Cardiac muscle cell (in vitro differentiated cells and primary cell): ENCODE results near the gene ARFGAP1. TPM values are rescaled to one million over a fixed set of nuclear protein-coding genes. Genes with fewer than 3 reads are reported as not detected.

ENCODE experiments used
- DNase-seq, 2 donors: peaks; one replicate each; pipeline versions ENCODE4 v3.0.0 to v3.0.0-alpha.2; 2010 to 2017; ENCODE audit warnings: low read depth in 1 of 2, low spot score in 1 of 2
- H3K27ac ChIP-seq: fragments of 200-600 bp; sonication (generic); 2 replicates; pipeline ENCODE4 v1.5.1; 2016
- H3K27me3 ChIP-seq: fragments of 200-600 bp; sonication (generic); 2 replicates; pipeline ENCODE4 v1.6.0; 2016; ENCODE audit warnings: control low read depth
- H3K36me3 ChIP-seq: fragments of 200-600 bp; sonication (generic); 2 replicates; pipeline ENCODE4 v1.5.1; 2016; ENCODE audit warnings: control low read depth
- H3K4me1 ChIP-seq: fragments of 200-600 bp; sonication (generic); 2 replicates; pipeline ENCODE4 v1.8.1; 2017; ENCODE audit warnings: low read depth, mild to moderate bottlenecking, mixed run types
- H3K4me3 ChIP-seq: fragments of 200-600 bp; sonication (generic); 2 replicates; pipeline ENCODE4 v1.5.1; 2016; ENCODE audit warnings: mild to moderate bottlenecking
- H3K9me3 ChIP-seq: fragments of 200-600 bp; sonication (generic); 2 replicates; pipeline ENCODE4 v1.5.1; 2017; ENCODE audit warnings: low read depth, mild to moderate bottlenecking, control low read depth
- CTCF ChIP-seq: IDR thresholded peaks from 2 replicates; pipeline ENCODE4 v1.5.1; 2012; ENCODE audit warnings: low read depth, mild to moderate bottlenecking, low read length
- polyA plus RNA-seq: library from polyadenylated mRNA; unstranded; fragments of >200 nt; fragmentation: Nextera tagmentation; extraction: Ambion mirVana; gene quantifications from 2 replicates; pipeline ENCODE4 v1.2.1, GENCODE V29; 2016
- total RNA-seq: library from RNA; depleted of rRNA; stranded (reverse); fragments of >200 nt; gene quantifications from 2 replicates; pipeline ENCODE4 v1.2.3, GENCODE V29; 2016

The ARFGAP1 gene
- total and polyA plus RNA-seq, 2 experiments from 2014 or later: 85.3 to 96.5 TPM

- Histone ChIP-seq H3K9me3 (no peaks in the 10 kb centered on the region), H3K27ac (no peak overlapping the region), H3K4me3 (no peak overlapping the region), H3K36me3 (no peaks in the 10 kb centered on the region), H3K4me1 (no peaks in the 10 kb centered on the region), H3K27me3 (no peaks in the 10 kb centered on the region)
- no peak for TF ChIP-seq CTCF
- no peak for DNase-seq
Observed at GRCh38 chr20:63238031-63238430, 34.6 kb upstream of the ARFGAP1 start.

- H3K36me3 ChIP-seq: no peaks in the 10 kb centered on the region
- no peaks in the 10 kb centered on the region for H3K27me3 ChIP-seq
- DNase-seq: no peak
- H3K4me3 ChIP-seq: no peak overlapping the region
- no peak overlapping the region for H3K27ac ChIP-seq
- H3K9me3 ChIP-seq: no peaks in the 10 kb centered on the region
- TF ChIP-seq CTCF: no peak
- no peaks in the 10 kb centered on the region for H3K4me1 ChIP-seq
Observed at GRCh38 chr20:63238514-63239125, 34.0 kb upstream of the ARFGAP1 start.

GRCh38 chr20:63239431-63239830 is 33.2 kb upstream of the ARFGAP1 start:
- H3K9me3 ChIP-seq: no peaks in the 10 kb centered on the region
- TF ChIP-seq CTCF: no peak
- no peaks in the 10 kb centered on the region for H3K27me3 ChIP-seq
- no peak overlapping the region for H3K27ac ChIP-seq
- DNase-seq: no peak
- no peaks in the 10 kb centered on the region for H3K4me1 ChIP-seq
- no peaks in the 10 kb centered on the region for H3K36me3 ChIP-seq
- H3K4me3 ChIP-seq: no peak overlapping the region

- Histone ChIP-seq H3K4me3 (no peak overlapping the region), H3K27ac (no peak overlapping the region), H3K36me3 (no peaks in the 10 kb centered on the region), H3K27me3 (no peaks in the 10 kb centered on the region), H3K4me1 (no peaks in the 10 kb centered on the region), H3K9me3 (no peaks in the 10 kb centered on the region)
- DNase-seq: no peak
- no peak for TF ChIP-seq CTCF
Observed at GRCh38 chr20:63240004-63240403, 32.6 kb upstream of the ARFGAP1 start.

GRCh38 chr20:63241272-63241671 is 31.3 kb upstream of the ARFGAP1 start:
- no peak overlapping the region for H3K4me3 ChIP-seq
- H3K9me3 ChIP-seq: no peaks in the 10 kb centered on the region
- DNase-seq: no peak
- no peaks in the 10 kb centered on the region for H3K36me3 ChIP-seq
- H3K4me1 ChIP-seq: no peaks in the 10 kb centered on the region
- no peak for TF ChIP-seq CTCF
- H3K27ac ChIP-seq: no peak overlapping the region
- no peaks in the 10 kb centered on the region for H3K27me3 ChIP-seq
